Hepatocyte (in vitro differentiated cells): Measurements from ENCODE around the gene LRRC4.

Source experiments
- EZH2 ChIP-seq: fragments of 200-600 bp; sonication (generic); IDR thresholded peaks from 2 replicates; pipeline ENCODE4 v1.6.1; 2016; ENCODE audit warnings: antibody characterized with exemption, mild to moderate bottlenecking, borderline replicate concordance
- TF ChIP-seq, protein P1 (sequence below): fragments of 200-600 bp; sonication (generic); IDR thresholded peaks from 2 replicates; pipeline ENCODE4 v1.5.1; 2016; ENCODE audit warnings: antibody characterized with exemption, mild to moderate bottlenecking; ENCODE audit not compliant: poor library complexity

DNA sequence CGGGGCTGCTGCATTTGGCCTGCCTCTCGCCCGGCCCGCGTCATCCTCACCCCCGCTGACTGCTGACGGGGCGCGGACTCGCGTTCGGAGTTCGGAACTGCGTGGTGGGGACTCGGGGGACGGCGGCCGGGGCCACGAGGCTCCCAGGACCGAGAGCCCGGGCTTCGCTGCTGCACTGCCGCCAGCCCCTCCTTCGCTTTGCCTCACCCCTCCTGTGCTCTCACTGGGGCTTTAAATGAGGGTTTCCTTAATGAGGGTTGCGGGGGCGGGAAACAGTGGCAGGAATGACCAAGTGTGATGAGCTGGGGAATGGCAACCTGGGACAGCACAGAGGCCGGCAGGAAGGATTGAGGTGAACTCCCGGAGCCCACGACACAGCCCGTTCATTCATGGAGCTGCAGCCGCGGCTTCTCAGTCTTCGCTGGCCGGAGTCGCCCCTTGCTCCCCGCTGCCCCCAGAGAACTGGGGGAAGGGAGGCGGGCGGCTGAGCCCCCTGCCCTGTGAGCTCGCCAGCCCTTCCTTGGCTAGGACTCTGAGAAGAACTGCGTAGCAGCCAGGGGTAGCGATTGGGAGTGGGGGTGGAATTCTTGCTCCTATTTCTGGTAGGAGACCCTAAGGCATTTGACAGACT lies 1.5 kb upstream of the LRRC4 start:
- TF ChIP-seq, protein P1, sequence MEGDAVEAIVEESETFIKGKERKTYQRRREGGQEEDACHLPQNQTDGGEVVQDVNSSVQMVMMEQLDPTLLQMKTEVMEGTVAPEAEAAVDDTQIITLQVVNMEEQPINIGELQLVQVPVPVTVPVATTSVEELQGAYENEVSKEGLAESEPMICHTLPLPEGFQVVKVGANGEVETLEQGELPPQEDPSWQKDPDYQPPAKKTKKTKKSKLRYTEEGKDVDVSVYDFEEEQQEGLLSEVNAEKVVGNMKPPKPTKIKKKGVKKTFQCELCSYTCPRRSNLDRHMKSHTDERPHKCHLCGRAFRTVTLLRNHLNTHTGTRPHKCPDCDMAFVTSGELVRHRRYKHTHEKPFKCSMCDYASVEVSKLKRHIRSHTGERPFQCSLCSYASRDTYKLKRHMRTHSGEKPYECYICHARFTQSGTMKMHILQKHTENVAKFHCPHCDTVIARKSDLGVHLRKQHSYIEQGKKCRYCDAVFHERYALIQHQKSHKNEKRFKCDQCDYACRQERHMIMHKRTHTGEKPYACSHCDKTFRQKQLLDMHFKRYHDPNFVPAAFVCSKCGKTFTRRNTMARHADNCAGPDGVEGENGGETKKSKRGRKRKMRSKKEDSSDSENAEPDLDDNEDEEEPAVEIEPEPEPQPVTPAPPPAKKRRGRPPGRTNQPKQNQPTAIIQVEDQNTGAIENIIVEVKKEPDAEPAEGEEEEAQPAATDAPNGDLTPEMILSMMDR = no peak
- TF ChIP-seq EZH2 = no peak
